ENCODE data around the gene SCNN1G. TPM values are rescaled to one million over a fixed set of nuclear protein-coding genes. Genes with fewer than 3 reads are reported as not detected.

The SCNN1G gene
- total RNA-seq, 4 donors from 2014 or later: under 0.01 to 0.62 (median 0.40) TPM; not detected in 1

DNA sequence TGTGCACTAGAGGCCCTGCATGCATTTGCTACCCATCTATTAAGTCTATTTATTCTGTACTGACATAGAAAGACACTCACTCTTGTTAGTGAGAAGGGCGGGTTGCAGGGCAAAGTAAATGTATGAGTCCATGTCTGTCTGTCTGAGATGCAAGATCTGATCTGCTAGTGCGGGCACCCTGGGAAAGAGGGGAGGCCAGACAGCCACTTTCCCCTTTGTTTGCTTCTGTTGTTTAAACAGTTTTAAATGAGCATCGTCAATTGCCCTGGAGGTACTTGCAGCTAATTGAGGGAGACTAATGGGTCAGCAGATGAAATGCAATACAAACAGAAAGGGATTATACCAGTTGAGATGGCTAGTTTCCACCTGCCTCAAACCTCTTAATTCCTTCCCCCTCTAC is 24.9 kb downstream of the SCNN1G start:
- H3K36me3 ChIP-seq: no peaks in the 10 kb centered on the region
- H3K4me3 ChIP-seq: no peak overlapping the region
- intact Hi-C loops (cut with DNase I; ENCODE audit: low total_unique reads): no loop called here
- no peaks in the 10 kb centered on the region for H3K27me3 ChIP-seq
- H3K9me3 ChIP-seq: no peaks in the 10 kb centered on the region
- TF ChIP-seq, protein P1, sequence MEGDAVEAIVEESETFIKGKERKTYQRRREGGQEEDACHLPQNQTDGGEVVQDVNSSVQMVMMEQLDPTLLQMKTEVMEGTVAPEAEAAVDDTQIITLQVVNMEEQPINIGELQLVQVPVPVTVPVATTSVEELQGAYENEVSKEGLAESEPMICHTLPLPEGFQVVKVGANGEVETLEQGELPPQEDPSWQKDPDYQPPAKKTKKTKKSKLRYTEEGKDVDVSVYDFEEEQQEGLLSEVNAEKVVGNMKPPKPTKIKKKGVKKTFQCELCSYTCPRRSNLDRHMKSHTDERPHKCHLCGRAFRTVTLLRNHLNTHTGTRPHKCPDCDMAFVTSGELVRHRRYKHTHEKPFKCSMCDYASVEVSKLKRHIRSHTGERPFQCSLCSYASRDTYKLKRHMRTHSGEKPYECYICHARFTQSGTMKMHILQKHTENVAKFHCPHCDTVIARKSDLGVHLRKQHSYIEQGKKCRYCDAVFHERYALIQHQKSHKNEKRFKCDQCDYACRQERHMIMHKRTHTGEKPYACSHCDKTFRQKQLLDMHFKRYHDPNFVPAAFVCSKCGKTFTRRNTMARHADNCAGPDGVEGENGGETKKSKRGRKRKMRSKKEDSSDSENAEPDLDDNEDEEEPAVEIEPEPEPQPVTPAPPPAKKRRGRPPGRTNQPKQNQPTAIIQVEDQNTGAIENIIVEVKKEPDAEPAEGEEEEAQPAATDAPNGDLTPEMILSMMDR (IDR thresholded peaks at IDR 0.05): no peak
- no peak for TF ChIP-seq POLR2A (IDR thresholded peaks at IDR 0.05)
- no peaks in the 10 kb centered on the region for H3K4me1 ChIP-seq
- H3K27ac ChIP-seq: no peak overlapping the region
- no peak for DNase-seq

DNA sequence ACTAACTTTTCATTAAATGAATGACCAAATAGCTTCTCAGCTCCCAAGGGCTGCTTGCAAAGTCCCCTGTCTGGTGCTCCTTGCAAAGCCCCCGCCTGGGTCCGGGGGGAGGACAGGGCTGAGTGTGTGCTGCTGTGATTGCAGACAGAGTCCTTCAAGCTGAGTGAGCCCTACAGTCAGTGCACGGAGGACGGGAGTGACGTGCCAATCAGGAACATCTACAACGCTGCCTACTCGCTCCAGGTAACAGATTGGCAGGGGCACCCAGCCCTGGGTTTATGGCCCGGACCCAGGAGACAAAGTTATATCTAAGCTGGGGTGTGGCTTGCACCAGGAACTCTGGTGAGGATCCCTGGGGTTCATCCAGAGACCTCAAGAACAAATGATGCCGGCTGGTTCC is 27.1 kb downstream of the SCNN1G start:
- intact Hi-C loops (cut with DNase I; ENCODE audit: low total_unique reads): no loop called here
- no peaks in the 10 kb centered on the region for H3K9me3 ChIP-seq
- no peak overlapping the region for H3K4me3 ChIP-seq
- no peak for TF ChIP-seq POLR2A (IDR thresholded peaks at IDR 0.05)
- TF ChIP-seq, protein P1 (IDR thresholded peaks at IDR 0.05): no peak
- no peak overlapping the region for H3K27ac ChIP-seq
- H3K4me1 ChIP-seq: no peaks in the 10 kb centered on the region
- H3K27me3 ChIP-seq: no peaks in the 10 kb centered on the region
- DNase-seq: no peak
- H3K36me3 ChIP-seq: no peaks in the 10 kb centered on the region

DNA sequence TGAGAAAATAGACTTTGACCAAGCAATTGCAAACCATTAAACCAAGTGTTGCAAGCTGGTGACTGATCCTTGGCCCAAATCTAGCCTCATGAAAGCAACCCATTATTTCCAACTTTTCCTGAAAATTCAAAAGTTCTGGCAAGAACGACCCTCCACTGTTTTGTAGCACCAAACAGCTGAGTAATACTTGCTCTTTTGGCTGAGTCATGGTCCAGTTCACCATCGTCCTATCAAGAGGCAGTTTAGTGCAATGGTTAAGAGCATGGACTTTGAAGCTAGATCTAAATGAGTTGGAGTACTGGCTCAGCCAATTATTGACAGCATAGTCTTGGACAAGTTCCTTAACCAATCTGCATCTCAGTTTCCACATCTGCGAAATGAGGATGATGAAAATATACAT is 31.3 kb downstream of the SCNN1G start:
- TF ChIP-seq, protein P1 (IDR thresholded peaks at IDR 0.05): no peak
- TF ChIP-seq POLR2A (IDR thresholded peaks at IDR 0.05): no peak
- H3K36me3 ChIP-seq: no peaks in the 10 kb centered on the region
- H3K9me3 ChIP-seq: no peaks in the 10 kb centered on the region
- intact Hi-C loops (cut with DNase I; ENCODE audit: low total_unique reads): no loop called here
- no peaks in the 10 kb centered on the region for H3K27me3 ChIP-seq
- H3K4me3 ChIP-seq: no peak overlapping the region
- no peaks in the 10 kb centered on the region for H3K4me1 ChIP-seq
- no peak for DNase-seq
- no peak overlapping the region for H3K27ac ChIP-seq

DNA sequence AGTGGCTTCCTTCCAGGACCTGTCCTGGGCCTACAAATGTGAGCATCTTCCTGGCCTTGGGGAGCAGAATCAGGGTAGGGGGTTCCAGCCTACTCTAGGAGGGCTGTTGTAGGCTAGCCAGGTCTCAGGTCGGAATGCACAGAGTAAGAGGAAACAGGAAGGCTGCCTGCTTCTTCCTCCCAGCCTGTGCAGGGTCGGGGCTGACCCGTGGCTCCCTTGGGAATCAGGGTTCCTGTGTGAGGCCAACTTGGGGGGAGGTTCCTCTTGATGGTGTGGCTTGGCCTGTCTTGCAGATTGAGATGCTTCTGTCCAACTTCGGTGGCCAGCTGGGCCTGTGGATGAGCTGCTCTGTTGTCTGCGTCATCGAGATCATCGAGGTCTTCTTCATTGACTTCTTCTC is 32.3 kb downstream of the SCNN1G start:
- Histone ChIP-seq H3K9me3 (no peaks in the 10 kb centered on the region), H3K36me3 (no peaks in the 10 kb centered on the region), H3K27me3 (no peaks in the 10 kb centered on the region), H3K4me1 (no peaks in the 10 kb centered on the region), H3K4me3 (no peak overlapping the region), H3K27ac (no peak overlapping the region)
- TF ChIP-seq, protein P1 (IDR thresholded peaks at IDR 0.05): no peak
- TF ChIP-seq POLR2A (IDR thresholded peaks at IDR 0.05): no peak
- intact Hi-C loops (cut with DNase I; ENCODE audit: low total_unique reads): no loop called here
- DNase-seq: no peak

DNA sequence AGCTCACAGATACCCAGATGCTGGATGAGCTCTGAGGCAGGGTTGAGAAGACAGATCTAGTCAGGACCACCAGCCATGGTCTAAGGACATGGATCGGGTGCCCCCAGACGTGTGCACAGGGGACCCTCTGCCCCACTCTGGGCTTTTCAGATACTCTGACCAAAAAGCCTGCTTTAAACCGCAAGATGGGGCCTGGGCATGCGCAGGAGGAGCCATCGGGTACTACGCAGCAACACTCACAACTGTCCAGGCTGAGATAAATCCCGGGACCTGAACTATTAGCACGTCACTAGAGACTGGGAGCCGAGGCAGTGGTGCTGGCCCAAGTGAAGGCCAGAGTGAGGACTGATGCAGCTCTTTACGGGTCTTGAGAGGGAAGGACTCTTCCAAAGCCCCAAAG is 32.9 kb downstream of the SCNN1G start:
- Histone ChIP-seq H3K27me3 (no peaks in the 10 kb centered on the region), H3K36me3 (no peaks in the 10 kb centered on the region), H3K9me3 (no peaks in the 10 kb centered on the region), H3K27ac (no peak overlapping the region), H3K4me1 (no peaks in the 10 kb centered on the region), H3K4me3 (no peak overlapping the region)
- no peak for DNase-seq
- TF ChIP-seq POLR2A (IDR thresholded peaks at IDR 0.05): no peak
- TF ChIP-seq, protein P1 (IDR thresholded peaks at IDR 0.05): no peak
- intact Hi-C loops (cut with DNase I; ENCODE audit: low total_unique reads): no loop called here
